Activated CD4-positive, alpha-beta T cell treated with anti-CD3 and anti-CD28 coated beads, Interleukin-2, amount 10 ng/mL, durations not matched to agents 7 days and 5 days (primary cell): Measurements from ENCODE around the gene ACTR1B. TPM values are rescaled to one million over a fixed set of nuclear protein-coding genes. Genes with fewer than 3 reads are reported as not detected.
"Not testable (repeated sequence)": the region's sequence is repeated elsewhere in the genome, so short reads cannot be mapped to it uniquely, and the experiment has no call there.

ENCODE experiments used
- CTCF ChIA-PET: fragments of 350-600 bp; sonication (Branson Sonifier 250); formaldehyde crosslinking; loops from one replicate; lab custom pipeline; 2021; ENCODE audit warnings: antibody characterized with exemption; lab: Charles Lee
- POLR2A ChIA-PET: fragments of 350-600 bp; sonication (Branson Sonifier 250); formaldehyde crosslinking; loops from one replicate; lab custom pipeline; 2021; ENCODE audit warnings: antibody characterized with exemption; lab: Charles Lee
- DNase-seq: peaks from one replicate; pipeline ENCODE4 v3.0.0-alpha.2; 2020
- H3K27ac Mint-ChIP-seq: one replicate; pipeline ENCODE4 v1.8.0; 2021; ENCODE audit warnings: mild to moderate bottlenecking, moderate library complexity, mixed read lengths
- H3K27me3 Mint-ChIP-seq: one replicate; pipeline ENCODE4 v1.8.0; 2021; ENCODE audit warnings: mixed read lengths
- H3K36me3 Mint-ChIP-seq: one replicate; pipeline ENCODE4 v1.8.0; 2021; ENCODE audit warnings: low read depth, mixed read lengths
- H3K4me1 Mint-ChIP-seq: one replicate; pipeline ENCODE4 v1.8.0; 2021; ENCODE audit warnings: mixed read lengths
- H3K4me3 Mint-ChIP-seq: one replicate; pipeline ENCODE4 v1.8.0; 2021; ENCODE audit warnings: mild to moderate bottlenecking, moderate library complexity, mixed read lengths
- H3K9me3 Mint-ChIP-seq: one replicate; pipeline ENCODE4 v1.8.0; 2021; ENCODE audit warnings: mixed read lengths
- total RNA-seq, 2 experiments: library from RNA; stranded (reverse); gene quantifications; one replicate each; pipeline ENCODE4 v1.2.3, GENCODE V29; 2021

ACTR1B gene
- total RNA-seq, 2 experiments from 2014 or later: 62.9 to 68.3 TPM

- CTCF ChIA-PET: no interaction called here
- no peaks in the 10 kb centered on the region for H3K36me3 Mint-ChIP-seq
- POLR2A ChIA-PET: no interaction called here
These were observed 39.1 kb upstream of the ACTR1B start for GRCh38 chr2:97702731-97703470.

GRCh38 chr2:97701851-97702465 lies 38.1 kb upstream of the ACTR1B start:
- Mint-ChIP-seq H3K4me1 (peaks cover 8% of the 10 kb centered on the region), H3K27me3 (peaks cover 8% of the 10 kb centered on the region), H3K27ac (no peak overlapping the region), H3K4me3 (no peak overlapping the region), H3K36me3 (no peaks in the 10 kb centered on the region), H3K9me3 (no peaks in the 10 kb centered on the region)
- DNase-seq: no peak
- POLR2A ChIA-PET: no interaction called here
- CTCF ChIA-PET: interaction anchor here (7.0 kb wide), 1 partner anchor 111 kb away, joined by 89 read pairs; the partner anchor contains the start of gene ANKRD36B

More at GRCh38 chr2:97702731-97703470, 39.1 kb upstream of the ACTR1B start:
- Mint-ChIP-seq H3K27ac (no peak overlapping the region), H3K9me3 (no peaks in the 10 kb centered on the region), H3K4me1 (peaks cover 4% of the 10 kb centered on the region), H3K27me3 (peaks cover 8% of the 10 kb centered on the region), H3K4me3 (no peak overlapping the region)
- DNase-seq: no peak

GRCh38 chr2:97701186-97701585 lies 37.3 kb upstream of the ACTR1B start:
- Mint-ChIP-seq H3K27ac (no peak overlapping the region), H3K4me1 (peaks cover 13% of the 10 kb centered on the region), H3K27me3 (peaks cover 8% of the 10 kb centered on the region), H3K36me3 (no peaks in the 10 kb centered on the region), H3K9me3 (no peaks in the 10 kb centered on the region), H3K4me3 (no peak overlapping the region)
- POLR2A ChIA-PET: no interaction called here
- no peak for DNase-seq
- CTCF ChIA-PET: interaction anchor here (0.9 to 7.0 kb wide), 3 partner anchors 11 to 111 kb away, joined by 3 to 101 read pairs (median 89); partner anchors contain the start of genes ANKRD36B and ZAP70

- CTCF ChIA-PET: interaction anchor here (0.6 to 7.0 kb wide), 27 partner anchors 9 to 1485 kb away, joined by 3 to 101 read pairs (median 4); partner anchors contain the start of genes ACTR1B, ANKRD36B, ANKRD39 and ZAP70
- Mint-ChIP-seq H3K27me3 (peaks cover 8% of the 10 kb centered on the region), H3K4me1 (peaks cover 13% of the 10 kb centered on the region), H3K27ac (no peak overlapping the region), H3K36me3 (no peaks in the 10 kb centered on the region), H3K9me3 (no peaks in the 10 kb centered on the region), H3K4me3 (no peak overlapping the region)
- POLR2A ChIA-PET: no interaction called here
- peak; percentile 78 for DNase-seq
These were observed 36.1 kb upstream of the ACTR1B start for GRCh38 chr2:97699765-97700444.

- DNase-seq: no peak
- Mint-ChIP-seq H3K9me3 (no peaks in the 10 kb centered on the region), H3K4me1 (peaks cover 13% of the 10 kb centered on the region), H3K27me3 (peaks cover 8% of the 10 kb centered on the region), H3K27ac (no peak overlapping the region), H3K4me3 (no peak overlapping the region), H3K36me3 (no peaks in the 10 kb centered on the region)
- ChIA-PET CTCF (interaction anchor here (0.8 to 7.0 kb wide), 11 partner anchors 10 to 686 kb away, joined by 3 to 101 read pairs (median 4); partner anchors contain the start of genes ACTR1B, ANKRD36B and ZAP70), POLR2A (interaction anchor here (0.6 kb wide), 1 partner anchor 11 kb away, joined by 4 read pairs; no protein-coding TSS in a partner anchor)
These were observed 34.7 kb upstream of the ACTR1B start for GRCh38 chr2:97698530-97698929.

- Mint-ChIP-seq H3K36me3 (no peaks in the 10 kb centered on the region), H3K27me3 (peaks cover 6% of the 10 kb centered on the region), H3K9me3 (no peaks in the 10 kb centered on the region), H3K27ac (no peak overlapping the region), H3K4me1 (peaks cover 13% of the 10 kb centered on the region), H3K4me3 (no peak overlapping the region)
- POLR2A ChIA-PET: interaction anchor here (0.7 to 1.2 kb wide), 2 partner anchors 34 to 1306 kb away, joined by 7 to 9 read pairs; partner anchors contain the start of gene ACTR1B
- DNase-seq: peak; percentile 94
- CTCF ChIA-PET: interaction anchor here (0.5 to 7.0 kb wide), 18 partner anchors 9 to 687 kb away, joined by 3 to 101 read pairs (median 4); partner anchors contain the start of genes ACTR1B, ANKRD36B, COX5B and ZAP70
These were observed 33.7 kb upstream of the ACTR1B start for GRCh38 chr2:97697252-97698235.

GRCh38 chr2:97695744-97696143 lies 31.9 kb upstream of the ACTR1B start:
- Mint-ChIP-seq H3K9me3 (no peaks in the 10 kb centered on the region), H3K27ac (no peak overlapping the region), H3K36me3 (no peaks in the 10 kb centered on the region), H3K4me1 (peaks cover 13% of the 10 kb centered on the region), H3K4me3 (no peak overlapping the region), H3K27me3 (peaks cover 6% of the 10 kb centered on the region)
- no peak for DNase-seq
- CTCF ChIA-PET: interaction anchor here (1.1 to 7.0 kb wide), 5 partner anchors 16 to 105 kb away, joined by 3 to 101 read pairs (median 36); partner anchors contain the start of genes ACTR1B, ANKRD36B and ZAP70
- POLR2A ChIA-PET: no interaction called here

- no peaks in the 10 kb centered on the region for H3K36me3 Mint-ChIP-seq
- H3K27ac Mint-ChIP-seq: no peak overlapping the region
- peaks cover 16% of the 10 kb centered on the region for H3K4me1 Mint-ChIP-seq
- ChIA-PET CTCF (no interaction called here), POLR2A (no interaction called here)
- H3K9me3 Mint-ChIP-seq: no peaks in the 10 kb centered on the region
- H3K4me3 Mint-ChIP-seq: no peak overlapping the region
- no peak for DNase-seq
- peaks cover 5% of the 10 kb centered on the region for H3K27me3 Mint-ChIP-seq
These were observed 29.6 kb upstream of the ACTR1B start for GRCh38 chr2:97693476-97693875.

GRCh38 chr2:97691166-97691565 lies 27.3 kb upstream of the ACTR1B start:
- Mint-ChIP-seq H3K27ac (no peak overlapping the region), H3K36me3 (no peaks in the 10 kb centered on the region), H3K4me3 (no peak overlapping the region), H3K9me3 (no peaks in the 10 kb centered on the region), H3K27me3 (no peaks in the 10 kb centered on the region), H3K4me1 (peaks cover 18% of the 10 kb centered on the region)
- ChIA-PET CTCF (interaction anchor here (0.7 to 1.6 kb wide), 7 partner anchors 9 to 101 kb away, joined by 3 to 6 read pairs (median 5); partner anchors contain the start of gene ACTR1B), POLR2A (no interaction called here)
- no peak for DNase-seq

GRCh38 chr2:97688062-97688827 lies 24.4 kb upstream of the ACTR1B start:
- H3K27me3 Mint-ChIP-seq: no peaks in the 10 kb centered on the region
- no peaks in the 10 kb centered on the region for H3K36me3 Mint-ChIP-seq
- ChIA-PET CTCF (interaction anchor here (0.8 to 1.0 kb wide), 3 partner anchors 10 to 98 kb away, joined by 3 to 4 read pairs (median 3); no protein-coding TSS in a partner anchor), POLR2A (no interaction called here)
- no peak overlapping the region for H3K27ac Mint-ChIP-seq
- H3K9me3 Mint-ChIP-seq: no peaks in the 10 kb centered on the region
- peaks cover 21% of the 10 kb centered on the region for H3K4me1 Mint-ChIP-seq
- DNase-seq: no peak
- no peak overlapping the region for H3K4me3 Mint-ChIP-seq

- H3K36me3 Mint-ChIP-seq, H3K27me3 Mint-ChIP-seq, H3K27ac Mint-ChIP-seq, H3K9me3 Mint-ChIP-seq, H3K4me3 Mint-ChIP-seq: not testable (repeated sequence)
- peaks cover 21% of the 10 kb centered on the region for H3K4me1 Mint-ChIP-seq
- peak; percentile 43 for DNase-seq
- CTCF ChIA-PET: interaction anchor here (0.8 to 1.8 kb wide), 3 partner anchors 12 to 22 kb away, joined by 3 to 7 read pairs (median 5); no protein-coding TSS in a partner anchor
- POLR2A ChIA-PET: interaction anchor here (0.6 kb wide), 1 partner anchor 10 kb away, joined by 10 read pairs; no protein-coding TSS in a partner anchor
These were observed 23.4 kb upstream of the ACTR1B start for GRCh38 chr2:97687235-97687634.
